ENCODE results near the gene CALHM4. TPM values are rescaled to one million over a fixed set of nuclear protein-coding genes. Genes with fewer than 3 reads are reported as not detected.

CALHM4 gene
- total RNA-seq, 1 donor from 2014 or later: not detected

DNA sequence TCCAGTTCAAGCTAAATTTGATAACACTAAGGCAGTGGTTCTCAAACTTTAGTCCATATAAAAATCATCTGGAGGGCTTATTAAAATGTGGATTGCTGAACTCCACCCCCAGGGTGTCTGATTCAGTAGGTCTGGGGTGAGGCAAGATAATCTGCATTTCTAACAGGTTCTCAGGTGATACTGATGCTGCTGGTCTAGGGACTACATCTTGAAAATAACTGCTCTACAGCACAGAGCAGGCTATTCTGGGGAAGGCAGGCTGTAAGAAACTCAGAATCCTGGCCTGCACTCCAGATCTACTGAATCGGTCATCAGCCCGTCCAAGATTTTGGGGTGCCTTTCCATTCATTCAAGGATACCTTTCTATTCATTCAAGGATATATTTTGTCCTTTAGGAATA, 30.7 kb upstream of the CALHM4 start:
- Mint-ChIP-seq H3K4me1 (ENCODE audit: low read depth) (no peaks in the 10 kb centered on the region), H3K4me3 (ENCODE audit: unreplicated experiment) (no peak overlapping the region), H3K27ac (ENCODE audit: unreplicated experiment) (no peak overlapping the region), H3K36me3 (ENCODE audit: low read depth) (no peaks in the 10 kb centered on the region), H3K9me3 (ENCODE audit: low read depth) (no peaks in the 10 kb centered on the region), H3K27me3 (ENCODE audit: low read depth) (no peaks in the 10 kb centered on the region)
- DNase-seq (ENCODE audit: low spot score): no peak
- TF ChIP-seq, protein P1, sequence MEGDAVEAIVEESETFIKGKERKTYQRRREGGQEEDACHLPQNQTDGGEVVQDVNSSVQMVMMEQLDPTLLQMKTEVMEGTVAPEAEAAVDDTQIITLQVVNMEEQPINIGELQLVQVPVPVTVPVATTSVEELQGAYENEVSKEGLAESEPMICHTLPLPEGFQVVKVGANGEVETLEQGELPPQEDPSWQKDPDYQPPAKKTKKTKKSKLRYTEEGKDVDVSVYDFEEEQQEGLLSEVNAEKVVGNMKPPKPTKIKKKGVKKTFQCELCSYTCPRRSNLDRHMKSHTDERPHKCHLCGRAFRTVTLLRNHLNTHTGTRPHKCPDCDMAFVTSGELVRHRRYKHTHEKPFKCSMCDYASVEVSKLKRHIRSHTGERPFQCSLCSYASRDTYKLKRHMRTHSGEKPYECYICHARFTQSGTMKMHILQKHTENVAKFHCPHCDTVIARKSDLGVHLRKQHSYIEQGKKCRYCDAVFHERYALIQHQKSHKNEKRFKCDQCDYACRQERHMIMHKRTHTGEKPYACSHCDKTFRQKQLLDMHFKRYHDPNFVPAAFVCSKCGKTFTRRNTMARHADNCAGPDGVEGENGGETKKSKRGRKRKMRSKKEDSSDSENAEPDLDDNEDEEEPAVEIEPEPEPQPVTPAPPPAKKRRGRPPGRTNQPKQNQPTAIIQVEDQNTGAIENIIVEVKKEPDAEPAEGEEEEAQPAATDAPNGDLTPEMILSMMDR (IDR thresholded peaks at IDR 0.05): no peak

DNA sequence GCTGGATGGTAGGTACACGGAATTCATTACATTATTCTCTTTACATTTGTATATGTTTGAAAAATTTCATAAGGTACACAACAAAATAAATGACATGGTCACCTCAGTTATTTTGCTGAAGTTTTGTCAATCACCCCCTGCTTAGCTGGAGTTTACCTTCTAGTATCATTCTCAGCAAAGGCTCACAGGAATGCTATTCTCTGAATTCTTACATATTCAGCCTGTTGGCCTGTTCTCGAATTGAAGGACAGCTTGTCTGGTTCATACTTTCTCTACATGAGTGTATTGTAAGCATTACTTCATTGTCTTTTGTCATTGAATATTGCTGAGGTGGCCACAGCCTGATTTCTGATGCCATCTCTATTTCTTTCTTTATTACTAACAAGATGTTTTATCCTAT, 29.3 kb upstream of the CALHM4 start:
- no peak overlapping the region for H3K27ac Mint-ChIP-seq (ENCODE audit: unreplicated experiment)
- no peaks in the 10 kb centered on the region for H3K27me3 Mint-ChIP-seq (ENCODE audit: low read depth)
- no peak for DNase-seq (ENCODE audit: low spot score)
- TF ChIP-seq, protein P1 (IDR thresholded peaks at IDR 0.05): no peak
- no peak overlapping the region for H3K4me3 Mint-ChIP-seq (ENCODE audit: unreplicated experiment)
- no peaks in the 10 kb centered on the region for H3K36me3 Mint-ChIP-seq (ENCODE audit: low read depth)
- peaks cover 9% of the 10 kb centered on the region for H3K4me1 Mint-ChIP-seq (ENCODE audit: low read depth)
- no peaks in the 10 kb centered on the region for H3K9me3 Mint-ChIP-seq (ENCODE audit: low read depth)

DNA sequence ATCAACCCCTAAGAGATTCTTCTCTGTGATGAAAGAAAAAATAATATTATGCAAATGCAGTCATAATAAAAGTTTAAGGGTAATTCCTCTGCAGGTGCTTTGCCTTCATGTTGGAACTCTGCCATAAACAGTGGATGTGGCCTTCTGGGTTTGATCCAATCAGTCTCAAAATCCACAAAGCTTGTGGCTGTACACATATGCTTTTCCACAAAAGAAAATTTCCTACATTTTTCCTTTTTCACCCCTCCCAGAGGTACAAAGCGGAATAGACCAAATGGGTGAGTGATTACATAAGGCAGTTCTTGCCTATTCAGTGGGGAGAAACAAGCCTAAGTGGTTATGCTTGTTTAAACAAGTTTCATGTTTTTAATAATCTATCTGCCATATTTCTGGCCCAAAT, 25.4 kb upstream of the CALHM4 start:
- Mint-ChIP-seq H3K4me3 (ENCODE audit: unreplicated experiment) (no peak overlapping the region), H3K36me3 (ENCODE audit: low read depth) (no peaks in the 10 kb centered on the region), H3K27ac (ENCODE audit: unreplicated experiment) (no peak overlapping the region), H3K4me1 (ENCODE audit: low read depth) (peaks cover 23% of the 10 kb centered on the region), H3K9me3 (ENCODE audit: low read depth) (no peaks in the 10 kb centered on the region), H3K27me3 (ENCODE audit: low read depth) (no peaks in the 10 kb centered on the region)
- TF ChIP-seq, protein P1 (IDR thresholded peaks at IDR 0.05): no peak
- DNase-seq (ENCODE audit: low spot score): no peak

DNA sequence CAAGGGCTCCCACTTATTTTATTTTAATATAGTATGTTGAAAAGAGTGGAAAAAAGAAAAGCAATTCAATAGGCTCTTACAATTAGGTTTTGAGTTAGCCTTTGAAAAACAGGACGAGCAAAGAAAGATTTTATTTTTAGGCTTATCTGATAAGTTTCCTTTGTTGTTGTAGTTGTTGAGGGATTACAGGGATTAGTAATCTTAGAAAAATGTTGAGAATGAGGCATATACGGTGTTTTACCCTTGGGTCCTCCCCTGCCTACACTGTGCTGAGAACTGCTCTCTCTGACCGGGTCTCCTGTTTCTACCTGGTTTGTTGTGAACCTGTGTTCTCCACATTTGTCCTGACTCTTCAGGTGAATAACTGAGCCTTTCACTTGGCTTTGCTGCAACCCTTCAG, 24.8 kb upstream of the CALHM4 start:
- peaks cover 23% of the 10 kb centered on the region for H3K4me1 Mint-ChIP-seq (ENCODE audit: low read depth)
- H3K27me3 Mint-ChIP-seq (ENCODE audit: low read depth): no peaks in the 10 kb centered on the region
- no peaks in the 10 kb centered on the region for H3K9me3 Mint-ChIP-seq (ENCODE audit: low read depth)
- no peak for DNase-seq (ENCODE audit: low spot score)
- H3K27ac Mint-ChIP-seq (ENCODE audit: unreplicated experiment): no peak overlapping the region
- TF ChIP-seq, protein P1 (IDR thresholded peaks at IDR 0.05): no peak
- H3K4me3 Mint-ChIP-seq (ENCODE audit: unreplicated experiment): no peak overlapping the region
- H3K36me3 Mint-ChIP-seq (ENCODE audit: low read depth): no peaks in the 10 kb centered on the region

DNA sequence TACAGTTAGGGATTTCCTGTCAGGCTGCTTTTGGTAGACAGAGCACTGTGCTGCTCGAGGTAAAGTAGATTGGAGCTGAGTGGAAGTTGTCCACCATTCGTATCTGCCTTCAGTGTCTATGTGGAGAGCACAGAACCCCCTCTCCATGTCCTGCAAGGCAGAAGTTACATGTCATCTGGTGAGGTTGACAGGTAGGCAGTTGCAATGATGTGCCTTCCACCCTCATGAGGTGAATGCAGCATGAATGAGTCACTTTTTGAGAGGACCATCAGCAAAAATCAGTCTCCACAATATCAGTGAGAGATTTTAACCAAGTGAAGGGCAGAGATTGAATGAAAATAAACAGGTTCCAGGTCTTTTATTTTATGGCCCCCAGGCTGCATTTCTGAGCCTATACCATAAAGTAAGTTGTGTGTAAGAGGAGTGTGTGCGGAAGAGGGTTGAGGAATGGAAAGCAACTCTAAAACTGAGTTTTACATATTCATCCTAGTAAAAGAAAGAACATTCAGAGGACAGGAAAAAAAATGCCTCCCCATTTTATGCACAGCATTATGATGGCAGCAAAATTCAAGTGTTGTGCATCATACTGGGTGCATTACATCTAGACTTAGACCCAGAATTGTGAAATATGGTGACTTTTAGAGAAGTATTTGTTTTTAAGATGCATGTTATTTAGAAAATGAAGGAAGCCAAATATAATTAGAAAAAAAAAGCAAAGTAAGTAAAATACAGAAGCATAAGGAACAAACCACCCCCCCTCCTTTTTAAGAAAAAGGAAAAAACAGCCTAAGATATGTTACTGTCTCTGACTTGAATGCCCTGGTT, 23.9 kb upstream of the CALHM4 start:
- Mint-ChIP-seq H3K9me3 (ENCODE audit: low read depth) (no peaks in the 10 kb centered on the region), H3K4me1 (ENCODE audit: low read depth) (peaks cover 23% of the 10 kb centered on the region), H3K36me3 (ENCODE audit: low read depth) (no peaks in the 10 kb centered on the region), H3K27me3 (ENCODE audit: low read depth) (no peaks in the 10 kb centered on the region), H3K27ac (ENCODE audit: unreplicated experiment) (no peak overlapping the region), H3K4me3 (ENCODE audit: unreplicated experiment) (no peak overlapping the region)
- no peak for DNase-seq (ENCODE audit: low spot score)
- TF ChIP-seq, protein P1 (IDR thresholded peaks at IDR 0.05): no peak
